Measurements from ENCODE around the gene SUPT3H. TPM values are rescaled to one million over a fixed set of nuclear protein-coding genes. Genes with fewer than 3 reads are reported as not detected.
"Not testable (repeated sequence)": the region's sequence is repeated elsewhere in the genome, so short reads cannot be mapped to it uniquely, and the experiment has no call there.

The SUPT3H gene
- total RNA-seq, 1 donor from 2014 or later: 23.2 TPM

- peaks cover 24% of the 10 kb centered on the region for H3K9me3 Mint-ChIP-seq
- H3K27ac Mint-ChIP-seq: no peak overlapping the region
- no peak for DNase-seq (ENCODE audit: low spot score in 2 of 2, unreplicated experiment in 2 of 2)
- no peaks in the 10 kb centered on the region for H3K27me3 Mint-ChIP-seq (ENCODE audit: low read depth)
- H3K4me3 Mint-ChIP-seq: no peak overlapping the region
- peaks cover 17% of the 10 kb centered on the region for H3K36me3 Mint-ChIP-seq
- no peak for TF ChIP-seq CTCF (IDR thresholded peaks at IDR 0.05; ENCODE audit: unreplicated experiment)
- H3K4me1 Mint-ChIP-seq: peaks cover 4% of the 10 kb centered on the region
Measured at GRCh38 chr6:45301348-45302142, 76.2 kb downstream of the SUPT3H start.

GRCh38 chr6:45300736-45301135 lies 77.0 kb downstream of the SUPT3H start:
- Mint-ChIP-seq H3K36me3 (peaks cover 10% of the 10 kb centered on the region), H3K4me3 (no peak overlapping the region), H3K27ac (no peak overlapping the region), H3K27me3 (ENCODE audit: low read depth) (no peaks in the 10 kb centered on the region), H3K4me1 (peaks cover 4% of the 10 kb centered on the region), H3K9me3 (peaks cover 18% of the 10 kb centered on the region)
- TF ChIP-seq CTCF (IDR thresholded peaks at IDR 0.05; ENCODE audit: unreplicated experiment): no peak
- no peak for DNase-seq (ENCODE audit: low spot score in 2 of 2, unreplicated experiment in 2 of 2)

- Mint-ChIP-seq H3K4me1 (peaks cover 4% of the 10 kb centered on the region), H3K36me3 (peaks cover 20% of the 10 kb centered on the region), H3K4me3 (no peak overlapping the region), H3K27me3 (ENCODE audit: low read depth) (no peaks in the 10 kb centered on the region), H3K27ac (no peak overlapping the region), H3K9me3 (peaks cover 25% of the 10 kb centered on the region)
- TF ChIP-seq CTCF (IDR thresholded peaks at IDR 0.05; ENCODE audit: unreplicated experiment): no peak
- no peak for DNase-seq (ENCODE audit: low spot score in 2 of 2, unreplicated experiment in 2 of 2)
Measured at GRCh38 chr6:45299096-45299581, 78.6 kb downstream of the SUPT3H start.

- no peak for DNase-seq (ENCODE audit: low spot score in 2 of 2, unreplicated experiment in 2 of 2)
- H3K9me3 Mint-ChIP-seq: peaks cover 32% of the 10 kb centered on the region
- no peaks in the 10 kb centered on the region for H3K27me3 Mint-ChIP-seq (ENCODE audit: low read depth)
- TF ChIP-seq CTCF (IDR thresholded peaks at IDR 0.05; ENCODE audit: unreplicated experiment): no peak
- peaks cover 4% of the 10 kb centered on the region for H3K4me1 Mint-ChIP-seq
- no peak overlapping the region for H3K27ac Mint-ChIP-seq
- peaks cover 25% of the 10 kb centered on the region for H3K36me3 Mint-ChIP-seq
- H3K4me3 Mint-ChIP-seq: no peak overlapping the region
Measured at GRCh38 chr6:45297320-45297719, 80.4 kb downstream of the SUPT3H start.

- not testable (repeated sequence) for H3K27ac Mint-ChIP-seq; DNase-seq (ENCODE audit: low spot score in 2 of 2, unreplicated experiment in 2 of 2)
- H3K9me3 Mint-ChIP-seq: peaks cover 45% of the 10 kb centered on the region
Measured at GRCh38 chr6:45294065-45294701, 83.6 kb downstream of the SUPT3H start.

GRCh38 chr6:45293306-45293705 lies 84.4 kb downstream of the SUPT3H start:
- Mint-ChIP-seq H3K27ac (no peak overlapping the region), H3K27me3 (ENCODE audit: low read depth) (no peaks in the 10 kb centered on the region), H3K36me3 (peaks cover 36% of the 10 kb centered on the region), H3K4me1 (peaks cover 4% of the 10 kb centered on the region), H3K9me3 (peaks cover 45% of the 10 kb centered on the region), H3K4me3 (no peak overlapping the region)
- TF ChIP-seq CTCF (IDR thresholded peaks at IDR 0.05; ENCODE audit: unreplicated experiment): no peak
- DNase-seq (ENCODE audit: low spot score in 2 of 2, unreplicated experiment in 2 of 2): no peak

More at GRCh38 chr6:45294065-45294701, 83.6 kb downstream of the SUPT3H start:
- peaks cover 36% of the 10 kb centered on the region for H3K36me3 Mint-ChIP-seq
- not testable (repeated sequence) for H3K27me3 Mint-ChIP-seq (ENCODE audit: low read depth); H3K4me1 Mint-ChIP-seq; H3K4me3 Mint-ChIP-seq
